NCI-H1092 treated with DMSO at 0.1 percent for 48 hours (cell line): Measurements from ENCODE around the gene SPSB3.

Experiments
- DNase-seq: peaks from one replicate; lab custom pipeline; 2025; lab: John Stamatoyannopoulos, UW

The SPSB3 gene

DNA sequence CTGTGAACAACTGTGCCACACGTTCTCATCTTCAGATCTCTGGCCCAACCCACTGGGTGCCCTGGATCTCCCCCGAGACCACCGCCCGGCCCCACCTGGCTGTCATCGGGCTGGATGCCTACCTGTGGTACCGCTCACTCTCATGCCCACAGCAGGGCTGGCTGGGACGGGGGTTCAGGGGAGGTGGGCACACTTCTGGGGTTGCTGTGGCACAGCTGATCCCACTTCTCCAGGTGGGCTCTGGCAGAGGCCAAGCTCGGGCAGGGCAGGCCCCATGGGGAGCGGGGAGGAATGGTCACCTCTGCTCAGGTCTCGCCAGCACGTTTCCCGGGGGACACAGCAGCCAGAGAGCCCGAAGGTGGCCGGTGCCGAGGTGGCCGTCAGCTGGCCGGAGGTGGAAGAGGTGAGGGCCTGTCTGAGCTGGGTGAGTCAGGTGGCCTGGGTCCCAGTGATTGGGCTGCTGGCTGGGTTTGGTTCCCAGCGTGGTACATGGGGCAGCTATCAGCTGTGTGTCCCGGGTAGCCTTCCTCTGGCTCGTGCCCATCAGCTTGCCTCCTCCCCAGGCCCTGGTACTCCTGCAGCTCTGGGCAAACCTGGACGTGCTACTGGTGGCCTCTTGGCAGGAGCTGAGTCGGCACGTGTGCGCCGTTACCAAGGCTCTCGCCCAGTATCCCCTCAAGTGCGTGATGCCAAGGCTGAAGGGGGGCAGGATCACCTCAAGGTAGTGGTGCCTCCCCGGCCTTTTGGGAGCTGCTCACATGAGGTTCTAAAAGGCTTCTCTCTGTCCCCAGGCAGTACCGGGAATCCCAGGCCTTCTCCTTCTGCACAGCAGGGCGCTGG is 7.1 kb downstream of the SPSB3 start:
- DNase-seq: no peak

DNA sequence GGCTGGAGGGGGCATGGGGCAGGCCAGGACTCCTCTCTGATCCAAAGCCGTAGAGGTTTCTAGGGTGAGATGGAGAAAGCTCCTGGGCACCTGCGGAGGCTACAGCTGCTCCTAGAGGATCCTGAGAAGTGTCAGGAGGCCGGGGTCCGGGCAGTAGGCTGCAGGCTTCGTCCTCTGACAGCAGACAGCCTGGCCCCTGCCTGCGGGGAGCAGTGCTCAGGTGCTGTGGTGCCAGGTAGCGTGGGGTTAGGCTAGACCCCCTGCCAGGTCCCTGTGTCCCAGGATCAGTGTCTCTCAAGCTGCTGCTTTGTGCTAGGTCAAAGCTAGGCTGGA is 8.0 kb downstream of the SPSB3 start:
- no peak for DNase-seq

DNA sequence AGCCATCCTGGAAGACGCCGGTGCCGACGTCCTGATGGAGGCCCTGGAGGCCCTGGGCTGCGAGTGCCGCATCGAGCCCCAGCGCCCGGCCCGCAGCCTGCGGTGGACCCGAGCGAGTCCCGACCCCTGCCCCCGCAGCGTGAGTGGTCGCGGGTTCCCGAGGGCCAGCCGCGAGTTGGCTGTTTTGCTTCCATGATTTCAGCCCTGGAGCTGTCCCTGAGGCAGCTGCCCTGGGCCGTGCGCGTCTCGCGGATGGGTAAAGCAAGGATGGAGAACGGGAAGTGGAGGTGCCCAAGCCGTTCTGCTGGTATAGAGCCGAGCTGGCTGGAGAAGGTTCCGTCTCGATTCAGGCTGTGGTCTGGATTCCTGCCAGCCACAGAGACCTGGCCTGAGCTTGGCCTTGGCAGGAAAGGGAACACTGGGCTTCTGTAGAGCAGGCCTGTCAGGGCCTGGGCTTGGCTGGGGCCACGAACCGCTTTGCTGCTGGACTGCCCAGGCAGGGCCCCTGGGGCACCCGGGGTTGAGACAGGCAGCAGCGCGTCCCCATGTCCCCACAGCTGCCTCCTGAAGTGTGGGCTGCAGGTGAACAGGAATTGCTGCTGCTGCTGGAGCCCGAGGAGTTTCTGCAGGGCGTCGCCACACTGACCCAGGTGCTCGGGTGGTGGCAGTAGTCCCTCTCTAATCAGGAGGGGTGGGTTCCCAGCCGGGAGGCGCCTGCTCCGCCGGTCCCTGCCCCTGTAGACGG is 8.5 kb downstream of the SPSB3 start:
- no peak for DNase-seq

DNA sequence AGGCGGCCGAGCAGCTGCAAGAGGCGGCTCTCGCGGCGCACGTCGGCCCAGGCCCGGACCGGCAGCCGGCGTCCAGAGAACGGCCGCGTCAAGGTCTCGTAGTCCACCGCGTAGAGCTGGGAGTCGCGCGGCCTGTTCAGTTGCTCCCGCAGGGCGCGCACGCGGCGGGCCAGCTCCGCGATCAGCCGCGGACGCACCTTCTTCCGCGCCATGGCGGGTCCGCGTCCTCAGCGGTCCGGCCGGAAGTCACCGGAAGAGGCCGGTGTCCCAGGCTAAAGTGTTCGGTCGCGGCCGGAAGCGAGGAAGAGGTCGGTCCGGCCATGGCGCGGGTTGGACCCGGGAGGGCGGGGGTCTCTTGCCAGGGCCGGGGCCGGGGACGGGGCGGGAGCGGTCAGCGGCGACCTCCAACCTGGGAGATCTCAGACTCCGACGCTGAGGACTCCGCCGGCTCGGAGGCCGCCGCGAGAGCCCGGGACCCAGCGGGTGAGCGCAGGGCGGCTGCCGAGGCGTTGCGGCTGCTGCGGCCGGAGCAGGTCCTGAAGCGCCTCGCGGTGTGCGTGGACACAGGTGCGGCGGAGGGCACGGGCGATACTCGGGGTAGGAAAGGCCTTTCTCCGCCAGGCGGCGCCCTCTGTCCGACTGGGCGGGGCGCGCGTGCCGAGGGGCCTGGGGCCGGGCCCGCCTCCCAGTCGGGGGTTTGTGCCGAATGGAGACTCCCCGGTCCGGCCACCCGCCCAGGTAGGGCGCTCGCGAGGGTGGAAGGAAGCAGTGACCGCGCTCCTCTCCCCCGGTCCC is 9.3 kb downstream of the SPSB3 start, which contains the start of gene MRPS34:
TSS of gene MRPS34 (minus strand) at position 227 of the 795 bp plus-strand sequence. CDS start at position 212, 15 bp downstream.
- DNase-seq: peak; percentile 88

DNA sequence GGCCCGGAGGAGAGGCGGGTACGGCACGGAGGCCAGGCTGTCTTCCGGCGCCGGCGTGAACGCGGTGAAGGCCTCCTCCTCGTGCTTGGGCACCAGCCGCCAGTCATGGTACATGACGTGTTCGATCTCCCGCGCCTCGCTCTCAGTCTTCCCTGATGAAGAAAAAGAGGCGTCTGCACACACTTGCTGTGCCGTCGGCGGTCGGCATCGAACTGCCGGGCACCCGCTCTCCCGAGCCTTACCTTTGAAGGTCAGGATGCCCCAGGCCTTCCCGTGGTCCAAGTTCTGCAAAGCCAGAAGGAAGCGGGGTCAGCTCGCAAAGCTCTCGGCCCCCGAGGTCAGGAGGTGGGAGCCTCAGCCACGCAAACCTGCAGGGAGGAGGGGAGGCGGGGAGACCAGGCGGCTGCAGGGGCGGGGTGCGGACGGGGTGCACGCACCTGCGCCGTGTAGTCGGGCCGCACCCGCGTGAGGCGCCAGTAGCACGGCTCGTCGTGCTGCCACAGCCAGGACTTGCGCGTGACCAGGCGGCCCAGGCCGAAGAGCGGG is 9.9 kb downstream of the SPSB3 start, which contains the start of gene EME2:
TSS of gene EME2 (plus strand) at position 449 of the 546 bp plus-strand sequence. CDS start 418 bp downstream, outside the sequence.
- DNase-seq: no peak

DNA sequence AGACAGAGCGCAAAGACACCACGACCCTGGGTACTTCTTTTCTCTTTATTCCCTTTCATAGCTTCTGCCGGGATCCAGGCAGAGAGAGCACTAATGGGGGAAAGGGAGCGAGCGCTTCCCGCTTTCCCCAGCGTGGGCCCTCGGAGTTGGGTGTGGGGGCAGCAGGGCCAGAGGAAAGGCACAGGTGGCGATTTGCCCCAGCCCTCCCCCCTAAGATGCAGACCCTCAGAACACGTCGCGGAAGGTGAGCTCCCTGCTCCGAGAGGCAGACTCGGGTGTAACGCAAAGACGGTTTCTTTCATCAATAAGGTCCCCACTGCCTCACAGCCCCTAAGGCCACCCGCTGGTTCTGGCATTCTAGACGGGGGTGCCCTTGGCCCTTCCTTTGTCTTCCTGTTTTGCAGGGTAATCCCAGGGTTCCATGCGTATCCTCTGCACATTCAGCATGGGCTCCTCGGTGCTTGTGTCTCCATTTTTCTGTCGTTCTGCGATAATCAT is 10.5 kb downstream of the SPSB3 start:
- no peak for DNase-seq

DNA sequence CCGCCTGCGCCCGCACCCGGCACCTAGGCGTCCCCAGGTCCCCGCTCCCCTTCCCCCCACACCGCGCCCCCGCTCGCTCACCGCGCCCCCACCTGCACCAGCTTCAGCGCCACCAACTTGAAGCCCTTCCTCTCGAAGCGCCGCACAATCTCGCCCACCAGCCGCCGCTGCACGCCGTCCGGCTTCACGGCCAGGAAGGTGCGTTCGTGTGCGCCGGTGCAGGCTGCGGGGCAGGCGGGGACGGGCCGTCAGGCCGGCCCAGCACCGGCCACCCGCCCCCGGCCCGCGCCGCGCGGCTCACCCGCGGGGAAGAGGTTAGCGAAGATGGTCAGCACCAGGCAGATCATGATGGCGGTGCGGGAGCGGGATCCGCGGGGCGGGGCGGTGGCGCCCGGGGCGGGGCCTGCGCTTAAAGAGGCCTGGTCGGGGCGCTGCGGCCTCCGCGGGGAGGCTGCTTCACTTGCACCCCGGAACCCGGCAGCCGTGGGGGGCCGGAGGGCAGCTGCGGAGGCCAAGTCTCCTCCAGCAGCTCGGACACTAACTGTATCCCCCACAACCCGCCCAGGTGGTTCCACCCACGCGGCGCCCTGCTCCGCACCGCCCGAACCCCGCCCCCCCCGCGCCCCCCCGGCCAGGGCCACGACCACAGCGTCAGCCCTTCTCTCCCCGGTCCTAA is 11.0 kb downstream of the SPSB3 start, which contains the start of gene NME3:
TSS of gene NME3 (minus strand) at position 356 of the 676 bp plus-strand sequence. CDS start at position 347, 9 bp downstream.
- DNase-seq: peak; percentile 66

DNA sequence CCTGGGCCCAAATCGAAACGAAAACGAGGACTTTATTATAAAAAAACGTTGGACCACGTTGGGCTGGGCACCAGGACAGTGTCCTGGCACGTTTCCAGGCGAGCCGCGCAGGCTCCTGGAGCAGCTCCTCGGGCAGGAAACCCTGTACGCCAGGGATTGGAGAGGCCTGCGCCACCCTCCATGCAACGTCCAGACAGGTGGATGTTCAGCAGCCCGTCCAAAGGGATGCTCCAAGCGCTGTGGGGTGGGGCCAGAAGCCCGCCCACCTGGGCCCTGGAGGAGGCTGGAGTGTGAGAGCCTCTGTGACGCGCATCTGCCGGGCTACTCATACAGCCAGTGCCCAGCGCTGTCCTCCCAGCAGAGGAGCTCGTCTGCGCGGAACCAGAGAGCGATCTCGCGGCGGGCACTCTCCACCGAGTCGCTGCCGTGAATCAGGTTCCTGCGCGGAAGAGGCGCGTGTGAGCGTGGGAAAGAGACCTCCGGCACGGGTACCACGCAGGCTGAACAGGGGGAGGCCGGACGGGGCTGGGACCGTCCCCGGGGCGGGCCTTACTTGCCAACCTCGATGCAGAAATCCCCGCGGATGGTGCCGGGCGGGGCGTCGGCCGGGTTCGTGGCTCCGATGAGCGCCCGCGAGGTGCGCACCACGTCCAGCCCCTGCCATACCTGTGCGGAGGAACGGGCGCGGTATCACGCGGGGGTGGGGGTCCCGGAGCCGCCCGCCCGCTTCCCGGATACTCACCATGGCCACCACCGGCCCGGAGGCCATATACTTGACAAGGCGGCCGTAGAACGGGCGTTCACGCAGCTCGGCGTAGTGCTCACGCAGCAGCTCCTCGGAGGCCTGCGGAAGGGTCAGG is 11.8 kb downstream of the SPSB3 start:
- DNase-seq: peak; percentile 54

DNA sequence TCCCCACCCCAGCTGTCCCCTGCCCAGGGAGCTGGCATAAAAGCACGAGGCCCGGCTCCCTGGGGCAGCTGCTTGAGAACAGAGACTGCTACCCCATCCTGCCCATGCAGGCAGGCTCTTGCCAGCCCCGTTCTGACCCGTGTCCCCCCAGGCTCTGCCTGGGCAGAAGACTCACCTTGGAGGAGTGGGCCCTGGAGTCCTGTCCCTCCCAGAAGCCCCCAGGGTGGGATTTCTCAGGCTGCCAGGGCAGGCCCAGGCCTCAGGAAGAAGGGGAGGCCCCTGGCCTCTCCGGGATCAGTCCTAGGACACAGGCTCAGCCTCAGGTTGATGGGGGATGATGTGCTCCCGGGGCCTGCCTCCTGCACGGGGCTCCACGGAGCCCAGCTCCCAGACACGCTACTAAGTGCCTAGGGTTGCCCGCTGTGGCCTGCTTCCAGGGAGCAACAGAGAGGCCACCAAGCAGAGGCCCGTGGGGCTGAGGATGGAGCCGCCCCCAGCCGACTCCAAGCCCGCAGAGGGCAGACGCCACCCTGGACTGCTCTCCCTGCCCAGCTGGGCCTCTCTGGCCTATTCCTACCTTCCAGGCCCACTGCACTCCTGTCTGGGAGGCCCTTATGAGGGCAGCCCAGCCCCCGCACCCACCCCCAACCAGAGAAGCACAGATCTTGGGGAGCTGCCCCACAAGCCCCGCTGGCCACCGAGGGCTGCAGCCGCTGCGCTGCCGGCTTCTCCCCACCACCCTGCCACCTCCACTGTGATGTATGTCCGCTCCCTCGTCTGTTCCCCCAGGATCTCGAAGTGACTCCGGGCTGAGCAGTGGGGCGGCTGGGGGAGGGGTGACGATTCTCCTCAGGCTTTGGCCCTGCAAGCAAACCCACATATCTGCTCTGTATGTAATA is 12.7 kb downstream of the SPSB3 start:
- no peak for DNase-seq

DNA sequence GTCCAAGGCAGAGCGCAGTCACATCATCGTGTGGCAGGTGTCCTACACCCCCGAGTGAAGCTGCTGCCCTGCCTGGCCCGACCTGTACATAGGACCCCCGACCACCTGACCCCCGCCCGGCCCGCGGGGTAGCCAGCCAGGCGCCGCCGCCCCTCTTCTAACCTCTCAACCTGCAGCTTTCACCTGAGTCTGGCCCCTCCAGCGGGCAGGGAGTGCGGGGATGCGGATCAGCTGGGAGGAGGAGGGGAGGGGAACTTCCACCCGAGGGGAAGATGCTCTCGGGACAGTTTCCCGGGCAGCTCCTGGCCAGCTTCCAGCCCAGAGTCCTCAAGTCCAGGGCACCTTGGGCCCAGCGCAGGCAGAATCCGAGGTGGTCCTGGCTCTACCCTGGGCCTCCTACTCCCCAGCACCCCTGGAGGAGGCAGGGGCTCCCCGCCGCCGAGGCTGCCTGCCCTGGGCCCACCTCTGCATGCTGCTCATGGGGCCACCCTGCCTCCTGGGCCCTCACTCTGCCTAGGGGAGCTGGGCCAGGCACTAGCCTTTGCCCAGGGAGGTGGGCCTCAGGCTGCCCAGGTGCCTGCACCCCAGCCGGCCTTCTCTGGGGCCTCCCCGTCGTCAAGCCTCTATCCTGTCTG is 13.5 kb downstream of the SPSB3 start:
- DNase-seq: no peak

DNA sequence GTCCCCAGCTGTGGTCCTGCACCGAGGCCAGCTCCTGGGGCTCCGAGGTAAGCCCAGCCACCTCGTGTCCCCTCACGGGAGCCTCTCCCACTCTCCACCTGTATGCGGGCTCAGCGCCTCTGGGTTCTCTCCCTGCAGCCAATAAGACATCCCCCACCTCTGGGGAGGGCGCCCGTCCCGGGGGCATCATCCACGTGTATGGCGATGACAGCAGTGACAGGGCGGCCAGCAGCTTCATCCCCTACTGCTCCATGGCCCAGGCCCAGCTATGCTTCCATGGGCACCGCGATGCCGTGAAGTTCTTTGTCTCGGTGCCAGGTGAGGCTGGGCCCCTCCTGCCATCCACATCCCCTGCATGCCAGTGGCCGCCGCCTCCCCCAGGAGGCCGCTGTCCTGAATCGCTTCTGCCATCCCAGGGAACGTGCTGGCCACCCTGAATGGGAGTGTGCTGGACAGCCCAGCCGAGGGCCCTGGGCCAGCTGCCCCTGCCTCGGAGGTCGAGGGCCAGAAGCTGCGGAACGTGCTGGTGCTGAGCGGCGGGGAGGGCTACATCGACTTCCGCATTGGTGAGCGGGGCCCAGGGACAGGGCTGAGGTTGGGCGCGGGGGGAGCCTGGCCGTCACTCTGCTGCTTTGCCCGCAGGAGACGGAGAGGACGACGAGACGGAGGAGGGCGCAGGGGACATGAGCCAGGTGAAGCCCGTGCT is 14.2 kb downstream of the SPSB3 start:
- DNase-seq: no peak

DNA sequence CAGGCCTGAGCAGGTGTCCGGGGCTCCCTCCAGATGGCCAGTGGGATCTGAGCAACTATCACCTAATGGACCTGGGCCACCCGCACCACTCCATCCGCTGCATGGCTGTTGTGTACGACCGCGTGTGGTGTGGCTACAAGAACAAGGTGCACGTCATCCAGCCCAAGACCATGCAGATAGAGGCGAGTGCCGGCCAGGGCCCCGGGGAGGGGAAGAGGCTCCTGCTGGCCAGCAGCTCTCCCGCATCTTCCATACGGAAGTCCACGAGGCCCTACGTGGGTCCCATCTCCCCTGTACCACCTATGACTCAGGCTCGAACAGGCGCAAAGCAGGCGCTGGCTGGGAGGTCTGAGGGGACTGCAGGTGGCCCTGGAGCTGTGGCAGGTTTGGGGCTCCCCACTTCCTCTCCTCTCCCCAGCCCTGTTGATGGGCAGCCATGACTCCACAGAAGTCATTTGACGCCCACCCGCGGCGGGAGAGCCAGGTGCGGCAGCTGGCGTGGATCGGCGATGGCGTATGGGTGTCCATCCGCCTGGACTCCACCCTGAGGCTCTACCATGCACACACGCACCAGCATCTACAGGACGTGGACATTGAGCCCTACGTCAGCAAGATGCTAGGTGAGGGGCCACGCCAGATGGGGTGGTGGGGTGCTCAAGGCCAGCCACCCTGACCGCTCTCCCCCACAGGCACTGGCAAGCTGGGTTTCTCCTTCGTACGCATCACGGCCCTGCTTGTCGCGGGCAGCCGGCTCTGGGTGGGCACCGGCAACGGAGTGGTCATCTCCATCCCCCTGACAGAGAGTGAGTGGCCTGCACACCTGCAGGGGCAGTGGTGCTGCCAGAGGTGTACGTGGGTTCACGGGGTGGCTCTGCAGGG is 15.0 kb downstream of the SPSB3 start:
- DNase-seq: no peak

DNA sequence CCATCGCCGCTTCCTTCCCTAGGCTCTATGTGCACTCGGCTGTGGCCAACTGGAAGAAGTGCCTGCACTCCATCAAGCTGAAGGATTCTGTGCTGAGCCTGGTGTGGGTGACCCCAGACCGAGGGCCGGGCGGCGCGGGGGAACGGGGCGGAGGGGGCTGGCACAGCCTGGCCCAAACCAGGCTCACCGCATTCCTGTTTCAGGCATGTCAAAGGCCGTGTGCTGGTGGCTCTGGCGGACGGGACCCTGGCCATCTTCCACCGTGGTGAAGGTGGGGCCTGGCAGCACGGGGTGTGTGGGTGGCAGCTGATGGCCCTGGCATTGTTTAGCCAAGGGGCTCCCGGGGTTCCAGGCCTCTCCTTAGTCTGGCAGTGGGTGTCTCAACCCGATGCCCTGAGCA is 15.7 kb downstream of the SPSB3 start:
- no peak for DNase-seq

DNA sequence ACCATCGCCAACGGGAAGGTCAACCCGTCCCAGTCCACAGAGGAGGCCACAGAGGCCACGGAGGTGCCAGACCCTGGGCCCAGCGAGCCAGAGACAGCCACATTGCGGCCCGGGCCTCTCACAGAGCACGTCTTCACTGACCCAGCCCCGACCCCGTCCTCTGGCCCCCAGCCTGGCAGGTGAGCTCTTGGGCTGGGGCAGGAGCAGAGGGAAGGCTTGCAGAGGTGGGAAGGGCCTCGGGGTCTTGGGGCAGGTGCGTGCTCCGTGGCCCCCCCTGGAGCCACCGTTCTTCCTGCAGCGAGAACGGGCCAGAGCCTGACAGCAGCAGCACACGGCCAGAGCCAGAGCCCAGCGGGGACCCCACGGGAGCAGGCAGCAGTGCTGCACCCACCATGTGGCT is 16.1 kb downstream of the SPSB3 start:
- DNase-seq: no peak

DNA sequence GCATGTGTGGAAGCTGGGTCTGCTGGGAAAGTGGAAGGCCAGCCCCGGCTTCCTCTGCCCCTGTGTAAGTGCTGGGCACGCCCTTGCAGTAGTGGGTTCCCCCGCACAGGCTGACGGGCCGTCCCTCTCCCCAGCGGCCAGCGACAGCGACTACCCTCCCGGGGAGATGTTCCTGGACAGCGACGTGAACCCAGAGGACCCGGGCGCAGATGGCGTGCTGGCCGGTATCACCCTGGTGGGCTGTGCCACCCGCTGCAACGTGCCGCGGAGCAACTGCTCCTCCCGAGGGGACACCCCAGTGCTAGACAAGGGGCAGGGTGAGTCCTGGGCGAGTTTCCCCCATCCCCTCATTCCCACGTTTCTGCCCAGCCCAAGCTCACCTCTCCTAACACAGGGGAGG is 16.5 kb downstream of the SPSB3 start:
- DNase-seq: no peak

DNA sequence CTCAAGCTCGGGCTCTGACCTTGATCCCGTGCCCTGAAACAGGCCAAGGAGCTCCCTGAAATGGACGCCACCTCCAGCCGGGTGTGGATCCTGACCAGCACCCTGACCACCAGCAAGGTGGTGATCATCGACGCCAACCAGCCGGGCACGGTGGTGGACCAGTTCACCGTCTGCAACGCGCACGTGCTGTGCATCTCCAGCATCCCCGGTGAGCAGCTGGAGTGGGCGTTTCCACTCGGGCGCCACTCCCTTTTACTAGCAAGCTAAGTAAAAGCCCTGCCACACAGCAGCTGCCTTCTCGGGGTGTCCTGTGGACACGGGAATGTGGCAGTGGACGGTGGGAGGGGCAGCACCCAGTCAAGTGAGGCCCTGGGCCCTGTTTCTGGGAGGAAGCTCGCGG is 17.4 kb downstream of the SPSB3 start:
- DNase-seq: no peak
